NT2/D1 (cell line): ENCODE data around the gene STH.

Source experiments
- SUZ12 ChIP-seq: IDR thresholded peaks from 2 replicates; pipeline ENCODE4 v1.6.1; 2011; ENCODE audit not compliant: insufficient read length, insufficient read depth; ENCODE audit errors: extremely low read depth
- YY1 ChIP-seq: IDR thresholded peaks from 2 replicates; pipeline ENCODE4 v1.6.1; 2011; ENCODE audit not compliant: insufficient read length, insufficient read depth
- ZNF274 ChIP-seq: IDR thresholded peaks from 2 replicates; pipeline ENCODE4 v1.6.1; 2011; ENCODE audit warnings: mild to moderate bottlenecking, low read depth, low read length

- TF ChIP-seq YY1 (no peak), ZNF274 (no peak), SUZ12 (no peak)
Measured at GRCh38 chr17:45999900-46000290, 845 bp downstream of the STH start.
